ENCODE results near the gene ST6GALNAC6. TPM values are rescaled to one million over a fixed set of nuclear protein-coding genes. Genes with fewer than 3 reads are reported as not detected.

ST6GALNAC6 gene
- total and polyA plus RNA-seq, 2 experiments from 2014 or later, result 31.8 to 47.7 TPM

DNA sequence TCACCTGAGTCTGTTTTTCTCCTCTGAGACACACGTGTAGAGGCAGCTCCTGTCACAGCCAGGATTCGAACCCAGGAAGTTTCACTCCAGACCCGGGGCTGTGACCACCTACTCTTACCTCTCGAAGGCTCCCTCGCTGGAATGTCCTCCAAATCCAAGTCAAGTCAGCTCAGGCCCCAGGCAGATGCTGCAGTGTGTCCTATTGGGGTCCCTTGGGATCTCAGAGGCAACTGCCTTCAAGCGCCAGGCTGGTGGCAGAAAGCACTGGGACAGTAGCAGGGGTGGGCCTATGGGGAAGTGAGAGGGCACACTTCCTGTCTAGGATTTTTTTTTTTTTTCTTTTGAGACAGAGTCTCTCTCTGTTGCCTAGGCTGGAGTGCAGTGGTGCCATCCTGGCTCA is 18.2 kb upstream of the ST6GALNAC6 start:
- no peaks in the 10 kb centered on the region for H3K36me3 ChIP-seq (replicated peaks; ENCODE audit: insufficient read depth, low read depth)

DNA sequence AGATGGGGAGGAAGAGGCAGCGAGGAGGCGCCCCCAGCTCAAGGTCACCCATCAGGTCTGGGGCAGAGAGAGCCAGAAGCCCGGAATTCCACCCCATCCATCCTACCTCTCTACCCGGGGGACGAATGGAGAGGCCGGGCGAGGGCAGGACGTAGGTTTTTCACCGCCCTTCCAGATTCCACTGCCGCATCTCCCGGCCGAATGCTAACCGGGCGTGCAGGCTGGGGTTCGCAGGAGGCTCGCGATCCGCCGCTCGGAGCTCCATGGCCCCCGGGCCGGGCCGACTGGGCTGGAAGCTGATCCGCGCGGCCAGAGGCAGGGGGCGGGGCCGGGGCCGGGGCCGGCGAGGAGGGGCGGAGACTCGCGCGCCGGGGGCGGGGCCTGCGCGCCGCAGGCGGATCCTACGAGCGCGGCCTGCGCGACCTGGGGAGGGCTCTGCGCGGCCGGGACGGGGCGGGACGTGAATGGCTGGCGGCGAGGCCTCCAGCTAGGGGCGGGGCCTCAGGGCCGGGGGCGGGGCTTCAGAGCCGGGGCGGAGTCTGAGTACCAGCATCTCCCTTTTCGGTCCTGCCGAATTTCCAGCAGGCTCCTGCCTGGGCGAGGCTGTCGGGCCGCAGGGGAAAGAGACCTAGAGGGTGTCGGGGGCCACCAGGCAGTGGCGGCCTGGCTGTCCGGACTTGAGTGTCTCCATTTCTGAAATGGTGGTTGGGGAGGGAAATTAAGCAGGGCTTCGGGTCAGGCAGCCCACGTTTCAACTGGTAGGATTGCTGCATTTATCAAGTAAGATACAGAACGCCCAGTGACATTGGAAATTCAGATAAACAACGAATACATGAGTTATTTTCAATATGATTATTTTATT is 17.5 kb upstream of the ST6GALNAC6 start, which contains the start of gene ST6GALNAC4:
TSS of gene ST6GALNAC4 (minus strand) at position 322 of the 862 bp plus-strand sequence. CDS start 622 bp downstream, outside the sequence.
- peak; percentile 96 for DNase-seq (ENCODE audit: low spot score)
- Histone ChIP-seq H2AFZ (peak within 1 kb of the TSS; percentile 62), H3K27me3 (no peaks in the 10 kb centered on the region), H3K4me3 (peak within 1 kb of the TSS; percentile 35), H3K4me2 (peak within 1 kb of the TSS; percentile 86), H3K9me2 (replicated peaks; ENCODE audit: insufficient read depth) (no peaks in the 10 kb centered on the region), H3K9me3 (ENCODE audit: low read depth) (no peaks in the 10 kb centered on the region), H3K27ac (no peak within 1 kb of the TSS), H3K4me1 (ENCODE audit: insufficient read depth) (peaks cover 21% of the 10 kb centered on the region), H4K20me1 (ENCODE audit: insufficient read depth, poor library complexity, severe bottlenecking) (no peaks in the 10 kb centered on the region), H3K79me2 (no peaks in the 10 kb centered on the region), H3K36me3 (replicated peaks; ENCODE audit: insufficient read depth, low read depth) (no peaks in the 10 kb centered on the region)
- TF ChIP-seq, protein P1, sequence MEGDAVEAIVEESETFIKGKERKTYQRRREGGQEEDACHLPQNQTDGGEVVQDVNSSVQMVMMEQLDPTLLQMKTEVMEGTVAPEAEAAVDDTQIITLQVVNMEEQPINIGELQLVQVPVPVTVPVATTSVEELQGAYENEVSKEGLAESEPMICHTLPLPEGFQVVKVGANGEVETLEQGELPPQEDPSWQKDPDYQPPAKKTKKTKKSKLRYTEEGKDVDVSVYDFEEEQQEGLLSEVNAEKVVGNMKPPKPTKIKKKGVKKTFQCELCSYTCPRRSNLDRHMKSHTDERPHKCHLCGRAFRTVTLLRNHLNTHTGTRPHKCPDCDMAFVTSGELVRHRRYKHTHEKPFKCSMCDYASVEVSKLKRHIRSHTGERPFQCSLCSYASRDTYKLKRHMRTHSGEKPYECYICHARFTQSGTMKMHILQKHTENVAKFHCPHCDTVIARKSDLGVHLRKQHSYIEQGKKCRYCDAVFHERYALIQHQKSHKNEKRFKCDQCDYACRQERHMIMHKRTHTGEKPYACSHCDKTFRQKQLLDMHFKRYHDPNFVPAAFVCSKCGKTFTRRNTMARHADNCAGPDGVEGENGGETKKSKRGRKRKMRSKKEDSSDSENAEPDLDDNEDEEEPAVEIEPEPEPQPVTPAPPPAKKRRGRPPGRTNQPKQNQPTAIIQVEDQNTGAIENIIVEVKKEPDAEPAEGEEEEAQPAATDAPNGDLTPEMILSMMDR (IDR thresholded peaks at IDR 0.05; ENCODE audit: poor library complexity), result no peak
- TF ChIP-seq EZH2 (IDR thresholded peaks at IDR 0.05; ENCODE audit: borderline replicate concordance) (no peak), EZH2phosphoT487 (IDR thresholded peaks at IDR 0.05; ENCODE audit: low read depth, severe bottlenecking, unreplicated experiment) (no peak)
- WGBS (ENCODE audit: low lambda C conversion rate, missing lambda C conversion rate), result 10% methylated on average over 36 of the region's 71 CpGs

More for the DNA sequence above, 18.2 kb upstream of the ST6GALNAC6 start:
- H3K9me2 ChIP-seq (replicated peaks; ENCODE audit: insufficient read depth), result no peaks in the 10 kb centered on the region
- H3K27me3 ChIP-seq, result peaks cover 2% of the 10 kb centered on the region
- no peaks in the 10 kb centered on the region for H3K9me3 ChIP-seq (ENCODE audit: low read depth)
- no peak for DNase-seq (ENCODE audit: low spot score)
- no peaks in the 10 kb centered on the region for H4K20me1 ChIP-seq (ENCODE audit: insufficient read depth, poor library complexity, severe bottlenecking)
- no peak overlapping the region for H3K4me3 ChIP-seq
- H3K4me1 ChIP-seq (ENCODE audit: insufficient read depth), result peaks cover 18% of the 10 kb centered on the region
- H3K79me2 ChIP-seq, result no peaks in the 10 kb centered on the region
- no peak overlapping the region for H3K27ac ChIP-seq
- WGBS (ENCODE audit: low lambda C conversion rate, missing lambda C conversion rate), result 87% methylated on average over 6 of the region's 6 CpGs
- H3K4me2 ChIP-seq, result peak overlapping the region; percentile 75
- TF ChIP-seq EZH2phosphoT487 (IDR thresholded peaks at IDR 0.05; ENCODE audit: low read depth, severe bottlenecking, unreplicated experiment) (no peak), EZH2 (IDR thresholded peaks at IDR 0.05; ENCODE audit: borderline replicate concordance) (no peak)
- TF ChIP-seq, protein P1 (IDR thresholded peaks at IDR 0.05; ENCODE audit: poor library complexity), result no peak
- no peak overlapping the region for H2AFZ ChIP-seq

DNA sequence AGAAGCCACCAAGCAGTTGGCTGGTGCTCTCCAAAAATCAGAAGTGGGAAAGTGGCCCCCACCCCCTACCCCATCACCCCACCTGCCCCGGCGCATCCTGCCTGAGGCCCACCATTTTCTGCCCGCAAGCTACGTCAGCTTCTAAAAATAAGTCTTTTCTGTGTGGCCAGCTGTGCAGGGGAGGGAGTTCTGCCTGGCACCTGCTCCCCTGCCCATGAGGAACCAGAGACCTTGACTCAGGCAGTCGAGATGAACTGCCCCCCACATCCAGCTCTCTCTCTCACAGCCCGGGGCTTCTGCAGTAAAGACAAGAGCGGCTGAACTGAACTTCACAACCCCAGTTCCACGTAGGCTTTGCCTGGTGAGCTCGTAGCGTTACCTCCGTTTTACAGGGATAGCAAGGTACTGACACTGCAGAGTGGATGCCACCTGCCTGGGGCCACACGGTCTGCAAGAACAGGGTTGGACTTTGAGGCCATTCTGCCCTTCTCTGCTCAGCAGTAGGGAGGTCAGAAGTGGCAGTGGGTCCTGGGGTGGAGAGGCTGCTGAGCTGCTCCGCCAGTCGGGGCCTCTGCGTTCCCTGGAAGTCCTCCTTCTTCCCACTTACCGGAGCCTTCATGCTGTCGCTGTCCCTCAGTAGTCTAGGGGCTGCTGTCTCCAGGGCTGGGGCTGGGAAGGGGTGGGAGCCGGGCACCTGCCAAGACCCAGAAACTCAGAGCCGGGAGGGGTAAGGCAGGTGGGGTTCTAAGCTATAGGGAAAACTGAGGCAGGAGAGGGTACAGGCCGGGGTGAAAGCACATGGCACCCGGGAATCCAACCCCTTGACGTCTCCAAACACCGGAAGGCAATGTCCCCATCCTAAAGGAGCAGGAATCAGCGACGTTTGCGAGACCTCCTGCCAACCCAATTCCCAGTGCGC is 16.7 kb upstream of the ST6GALNAC6 start:
- DNase-seq (ENCODE audit: low spot score), result no peak

More for the DNA sequence above, 16.7 kb upstream of the ST6GALNAC6 start:
- TF ChIP-seq EZH2phosphoT487 (IDR thresholded peaks at IDR 0.05; ENCODE audit: low read depth, severe bottlenecking, unreplicated experiment) (no peak), EZH2 (IDR thresholded peaks at IDR 0.05; ENCODE audit: borderline replicate concordance) (no peak)
- TF ChIP-seq, protein P1 (IDR thresholded peaks at IDR 0.05; ENCODE audit: poor library complexity), result no peak
- no peak overlapping the region for H3K27ac ChIP-seq
- no peaks in the 10 kb centered on the region for H4K20me1 ChIP-seq (ENCODE audit: insufficient read depth, poor library complexity, severe bottlenecking)
- H3K79me2 ChIP-seq, result no peaks in the 10 kb centered on the region
- H3K4me3 ChIP-seq, result peak overlapping the region; percentile 35
- H3K27me3 ChIP-seq, result no peaks in the 10 kb centered on the region
- peak overlapping the region; percentile 86 for H3K4me2 ChIP-seq
- no peaks in the 10 kb centered on the region for H3K9me2 ChIP-seq (replicated peaks; ENCODE audit: insufficient read depth)
- peaks cover 21% of the 10 kb centered on the region for H3K4me1 ChIP-seq (ENCODE audit: insufficient read depth)
- H2AFZ ChIP-seq, result peak overlapping the region; percentile 62
- no peaks in the 10 kb centered on the region for H3K9me3 ChIP-seq (ENCODE audit: low read depth)
- no peaks in the 10 kb centered on the region for H3K36me3 ChIP-seq (replicated peaks; ENCODE audit: insufficient read depth, low read depth)
- 59% methylated on average over 26 of the region's 27 CpGs for WGBS (ENCODE audit: low lambda C conversion rate, missing lambda C conversion rate)
